SK-N-SH (cell line): ENCODE results near the gene LRRC45. TPM values are rescaled to one million over a fixed set of nuclear protein-coding genes. Genes with fewer than 3 reads are reported as not detected.

Experiments used
- CTCF ChIA-PET: fragments of 300-600, 350-600 bp; formaldehyde crosslinking; extraction: SDS; loops from one replicate; lab custom pipeline; 2021; lab: Yijun Ruan, JAX
- POLR2A ChIA-PET: fragments of 350-600 bp; sonication (Branson Sonifier 250); formaldehyde crosslinking; extraction: SDS; loops from one replicate; lab custom pipeline; 2020; ENCODE audit warnings: antibody characterized with exemption, inconsistent platforms; lab: Yijun Ruan, JAX
- DNase-seq: peaks from one replicate; pipeline ENCODE4 v3.0.0; 2012
- H2AFZ ChIP-seq: fragments of 200-600 bp; sonication (generic); 2 replicates; pipeline ENCODE4 v1.8.1; 2016; ENCODE audit warnings: antibody characterized with exemption, mild to moderate bottlenecking, low read depth
- H3F3A ChIP-seq: fragments of 200-600 bp; sonication (generic); replicated peaks from 2 replicates; pipeline ENCODE3; 2016; ENCODE audit warnings: antibody characterized with exemption, mild to moderate bottlenecking; ENCODE audit not compliant: insufficient read depth
- H3K27ac ChIP-seq, 2 experiments: fragments of 200-500 bp in 1 of 2; fragments of 200-600 bp in 1 of 2; sonication (Bioruptor generic) in 1 of 2; sonication (generic), shearing (Covaris generic) in 1 of 2; 2 replicates each; pipeline versions ENCODE4 v1.5.1 to v1.6.1; 2014 to 2016; ENCODE audit warnings: low read depth in 2 of 2, inconsistent platforms in 1 of 2, low read length in 1 of 2, mild to moderate bottlenecking in 1 of 2, mixed read lengths in 1 of 2
- H3K27me3 ChIP-seq: fragments of 200-600 bp; sonication (generic), shearing (Covaris generic); 2 replicates; pipeline ENCODE4 v1.6.1; 2016; ENCODE audit warnings: mixed run types; ENCODE audit not compliant: insufficient read depth
- H3K36me3 ChIP-seq, 2 experiments: fragments of 200-500 bp in 1 of 2; fragments of 200-600 bp in 1 of 2; sonication (Bioruptor generic) in 1 of 2; sonication (generic) in 1 of 2; replicated peaks in 1 of 2; 2 replicates each; pipeline versions ENCODE3 to v1.5.1; 2014 to 2016; ENCODE audit warnings: low read length in 1 of 2, mild to moderate bottlenecking in 1 of 2; ENCODE audit not compliant: insufficient read depth in 2 of 2, control insufficient read depth in 1 of 2
- H3K4me1 ChIP-seq, 2 experiments: fragments of 200-500 bp in 1 of 2; fragments of 200-600 bp in 1 of 2; sonication (Bioruptor generic) in 1 of 2; sonication (generic), shearing (Covaris generic) in 1 of 2; 2 replicates each; pipeline versions ENCODE4 v1.5.1 to v1.6.1; 2014 to 2016; ENCODE audit warnings: low read depth in 1 of 2, low read length in 1 of 2, mixed run types in 1 of 2; ENCODE audit not compliant: insufficient read depth in 2 of 2, control insufficient read depth in 1 of 2
- H3K4me2 ChIP-seq: fragments of 200-600 bp; sonication (generic), shearing (Covaris generic); 2 replicates; pipeline ENCODE4 v1.6.1; 2017; ENCODE audit warnings: mixed run types
- H3K4me3 ChIP-seq, 2 experiments: fragments of 200-500 bp in 1 of 2; fragments of 200-600 bp in 1 of 2; sonication (Bioruptor generic) in 1 of 2; sonication (generic), shearing (Covaris generic) in 1 of 2; 2 replicates each; pipeline versions ENCODE4 v1.5.1 to v1.8.1; 2014 to 2016; ENCODE audit warnings: low read depth in 2 of 2, inconsistent platforms in 1 of 2, low read length in 1 of 2, mild to moderate bottlenecking in 1 of 2, mixed read lengths in 1 of 2, moderate library complexity in 1 of 2
- H3K79me2 ChIP-seq: fragments of 200-600 bp; sonication (generic); 2 replicates; pipeline ENCODE4 v1.8.1; 2017; ENCODE audit warnings: mild to moderate bottlenecking; ENCODE audit not compliant: insufficient read depth
- H3K9ac ChIP-seq: fragments of 200-600 bp; sonication (generic); 2 replicates; pipeline ENCODE4 v1.6.1; 2017; ENCODE audit warnings: mixed run types
- H3K9me2 ChIP-seq: fragments of 200-600 bp; sonication (generic); 2 replicates; pipeline ENCODE4 v1.6.1; 2017; ENCODE audit warnings: mixed run types
- H3K9me3 ChIP-seq: fragments of 200-600 bp; sonication (generic); 2 replicates; pipeline ENCODE4 v1.6.1; 2017; ENCODE audit warnings: mixed run types, mild to moderate bottlenecking, moderate library complexity
- H4K20me1 ChIP-seq: fragments of 200-600 bp; sonication (generic); 2 replicates; pipeline ENCODE4 v1.6.1; 2017; ENCODE audit warnings: mild to moderate bottlenecking, mixed run types; ENCODE audit not compliant: insufficient read depth
- EP300 ChIP-seq, 2 experiments: IDR thresholded peaks; 2 replicates each; pipeline versions ENCODE4 v1.4.0 to v1.6.1; 2012; ENCODE audit warnings: borderline replicate concordance in 1 of 2, low read depth in 1 of 2, low read length in 1 of 2
- EZH2phosphoT487 ChIP-seq: fragments of 200-600 bp; sonication (generic); IDR thresholded peaks from 2 replicates; pipeline ENCODE4 v1.6.1; 2017; ENCODE audit warnings: low read depth, mixed run types, mild to moderate bottlenecking, antibody characterized with exemption, moderate library complexity, borderline replicate concordance
- FOSL2 ChIP-seq: IDR thresholded peaks from 2 replicates; pipeline ENCODE4 v1.4.0; 2012; ENCODE audit warnings: low read depth, mild to moderate bottlenecking, moderate library complexity, borderline replicate concordance
- FOXM1 ChIP-seq: IDR thresholded peaks from 2 replicates; pipeline ENCODE4 v1.4.0; 2012; ENCODE audit warnings: low read depth, mild to moderate bottlenecking
- GATA2 ChIP-seq: sonication (generic); formaldehyde crosslinking; IDR thresholded peaks from 2 replicates; pipeline ENCODE4 v1.5.0; 2020; ENCODE audit warnings: mild to moderate bottlenecking, missing genetic modification reagents
- MAX ChIP-seq: IDR thresholded peaks from 2 replicates; pipeline ENCODE4 v1.4.0; 2012; ENCODE audit warnings: low read depth
- MXI1 ChIP-seq: IDR thresholded peaks from 2 replicates; pipeline ENCODE4 v1.6.1; 2012; ENCODE audit warnings: mild to moderate bottlenecking, low read depth, low read length, improper control_type of control experiment
- NFIC ChIP-seq: IDR thresholded peaks from 2 replicates; pipeline ENCODE4 v1.4.0; 2012; ENCODE audit warnings: borderline replicate concordance
- NRF1 ChIP-seq: IDR thresholded peaks from 2 replicates; pipeline ENCODE4 v1.6.1; 2012; ENCODE audit warnings: low read depth, mild to moderate bottlenecking, low read length
- RCOR1 ChIP-seq: fragments of 150-350 bp; IDR thresholded peaks from 2 replicates; pipeline ENCODE4 v1.6.1; 2017; ENCODE audit warnings: antibody characterized with exemption, low read length
- SIN3A ChIP-seq: IDR thresholded peaks from 2 replicates; pipeline ENCODE4 v1.6.1; 2012; ENCODE audit warnings: low read depth, mild to moderate bottlenecking, low read length, moderate library complexity, borderline replicate concordance
- YY1 ChIP-seq: IDR thresholded peaks from 2 replicates; pipeline ENCODE4 v1.4.0; 2012; ENCODE audit warnings: low read depth, mild to moderate bottlenecking
- WGBS: methylation state at CpG from one replicate; pipeline ENCODE4 v1.1.6; 2017; ENCODE audit warnings: low lambda C conversion rate; 5-methylcytosine and 5-hydroxymethylcytosine counted together
- polyA plus RNA-seq, 3 experiments: library from polyadenylated mRNA; depleted of rRNA; stranded (reverse); fragments of >200 nt; gene quantifications; 2 replicates each; pipeline ENCODE4 v1.2.3, GENCODE V29; 2012
- TF ChIP-seq, protein P1 (sequence below): IDR thresholded peaks from 2 replicates; pipeline ENCODE4 v1.4.0; 2012; ENCODE audit warnings: low read depth, borderline replicate concordance
- TF ChIP-seq, protein P2 (sequence below): fragments of 200-600 bp; sonication (generic); IDR thresholded peaks from 2 replicates; pipeline ENCODE4 v1.6.1; 2017; ENCODE audit warnings: antibody characterized with exemption, mild to moderate bottlenecking, moderate library complexity

LRRC45 gene
- polyA plus RNA-seq, 1 of the 3 experiments (the other 2 are of a cell fraction): 31.5 TPM

GRCh38 chr17:82051776-82052637 is 28.9 kb downstream of the LRRC45 start, which contains the start of the genes GPS1 and RFNG (continued):
- TF ChIP-seq MXI1 (peak; percentile 80), FOSL2 (no peak), NRF1 (no peak), MAX (peak; percentile 87)
- TF ChIP-seq, protein P1, sequence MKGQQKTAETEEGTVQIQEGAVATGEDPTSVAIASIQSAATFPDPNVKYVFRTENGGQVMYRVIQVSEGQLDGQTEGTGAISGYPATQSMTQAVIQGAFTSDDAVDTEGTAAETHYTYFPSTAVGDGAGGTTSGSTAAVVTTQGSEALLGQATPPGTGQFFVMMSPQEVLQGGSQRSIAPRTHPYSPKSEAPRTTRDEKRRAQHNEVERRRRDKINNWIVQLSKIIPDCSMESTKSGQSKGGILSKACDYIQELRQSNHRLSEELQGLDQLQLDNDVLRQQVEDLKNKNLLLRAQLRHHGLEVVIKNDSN: no peak

GRCh38 chr17:82052638-82053059 is 29.5 kb downstream of the LRRC45 start:
- Histone ChIP-seq H3K27me3 (no peaks in the 10 kb centered on the region), H3K79me2 (peaks cover 49% of the 10 kb centered on the region), H3K4me2 (peak overlapping the region; percentile 100), H3K27ac (no peak overlapping the region), H3K9me3 (no peaks in the 10 kb centered on the region)
- DNase-seq: no peak
- 10% methylated on average over 14 of the region's 19 CpGs for WGBS
- POLR2A ChIA-PET: interaction anchor here (0.6 to 0.8 kb wide), 2 partner anchors 13 to 15 kb away, joined by 3 read pairs; partner anchors contain the start of genes DCXR and DUS1L
- TF ChIP-seq FOXM1: no peak
- no peak for TF ChIP-seq EZH2phosphoT487
- TF ChIP-seq MAX: no peak
- no peak for TF ChIP-seq NFIC
- no peak for TF ChIP-seq RCOR1
- no peak for TF ChIP-seq SIN3A
- TF ChIP-seq, protein P2, sequence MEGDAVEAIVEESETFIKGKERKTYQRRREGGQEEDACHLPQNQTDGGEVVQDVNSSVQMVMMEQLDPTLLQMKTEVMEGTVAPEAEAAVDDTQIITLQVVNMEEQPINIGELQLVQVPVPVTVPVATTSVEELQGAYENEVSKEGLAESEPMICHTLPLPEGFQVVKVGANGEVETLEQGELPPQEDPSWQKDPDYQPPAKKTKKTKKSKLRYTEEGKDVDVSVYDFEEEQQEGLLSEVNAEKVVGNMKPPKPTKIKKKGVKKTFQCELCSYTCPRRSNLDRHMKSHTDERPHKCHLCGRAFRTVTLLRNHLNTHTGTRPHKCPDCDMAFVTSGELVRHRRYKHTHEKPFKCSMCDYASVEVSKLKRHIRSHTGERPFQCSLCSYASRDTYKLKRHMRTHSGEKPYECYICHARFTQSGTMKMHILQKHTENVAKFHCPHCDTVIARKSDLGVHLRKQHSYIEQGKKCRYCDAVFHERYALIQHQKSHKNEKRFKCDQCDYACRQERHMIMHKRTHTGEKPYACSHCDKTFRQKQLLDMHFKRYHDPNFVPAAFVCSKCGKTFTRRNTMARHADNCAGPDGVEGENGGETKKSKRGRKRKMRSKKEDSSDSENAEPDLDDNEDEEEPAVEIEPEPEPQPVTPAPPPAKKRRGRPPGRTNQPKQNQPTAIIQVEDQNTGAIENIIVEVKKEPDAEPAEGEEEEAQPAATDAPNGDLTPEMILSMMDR: no peak
- TF ChIP-seq GATA2 (CRISPR knock-in tag): no peak
- no peak for TF ChIP-seq EP300 (IDR thresholded peaks at IDR 0.05; ENCODE audit: borderline replicate concordance in 1 of 2, low read depth in 1 of 2, low read length in 1 of 2)
- TF ChIP-seq NRF1: no peak
- no peak for TF ChIP-seq FOSL2
- TF ChIP-seq YY1: no peak
- TF ChIP-seq, all 33 proteins: peak for 0
- H3K36me3 ChIP-seq: peaks cover 32 to 70% of the 10 kb centered on the region in 2 experiments
- H3K9ac ChIP-seq: peak overlapping the region; percentile 95
- CTCF ChIA-PET: interaction anchor here (0.9 to 5.1 kb wide), 8 partner anchors 11 to 183 kb away, joined by 3 to 45 read pairs (median 4); partner anchors contain the start of genes DCXR and FASN
- peaks cover 14% of the 10 kb centered on the region; the same call in 1 of the 2 replicates for H4K20me1 ChIP-seq
- H2AFZ ChIP-seq: no peak overlapping the region
- peaks cover 0 to 25% of the 10 kb centered on the region in 2 experiments; a peak in 2 of 4 replicates for H3K4me1 ChIP-seq
- H3K4me3 ChIP-seq: peak overlapping the region; percentile 99 to 100
- no peaks in the 10 kb centered on the region for H3K9me2 ChIP-seq
- peaks cover 9% of the 10 kb centered on the region for H3F3A ChIP-seq
